GM12801 (cell line): ENCODE measurements around the gene REPIN1.

Source experiments
- CTCF ChIP-seq: IDR thresholded peaks from one replicate; pipeline ENCODE4 v1.5.1; 2011; ENCODE audit warnings: control low read depth; ENCODE audit not compliant: insufficient read length; ENCODE audit errors: extremely low read depth

REPIN1 gene

GRCh38 chr7:150404172-150404804, 35.7 kb downstream of the REPIN1 start:
- no peak for TF ChIP-seq CTCF

- no peak for TF ChIP-seq CTCF
Measured at GRCh38 chr7:150404805-150405583, 36.4 kb downstream of the REPIN1 start.

- no peak for TF ChIP-seq CTCF
Measured at GRCh38 chr7:150405584-150406311, 37.1 kb downstream of the REPIN1 start.

- TF ChIP-seq CTCF, result no peak
Measured at GRCh38 chr7:150406312-150406566, 37.6 kb downstream of the REPIN1 start.

GRCh38 chr7:150406567-150407421, 38.2 kb downstream of the REPIN1 start:
- TF ChIP-seq CTCF, result no peak

- no peak for TF ChIP-seq CTCF
Measured at GRCh38 chr7:150407588-150408392, 39.2 kb downstream of the REPIN1 start.
